Keratinocyte (primary cell): ENCODE results near the gene BCAS3. TPM values are rescaled to one million over a fixed set of nuclear protein-coding genes. Genes with fewer than 3 reads are reported as not detected.

Experiments
- DNase-seq: peaks from one replicate; pipeline ENCODE4 v3.0.0-alpha.2; 2011; ENCODE audit warnings: low read depth, missing footprints, low spot score
- FAIRE-seq: peaks from 2 replicates; lab custom pipeline; 2011; peaks lifted over from hg19 to GRCh38; lab: Jason Lieb, UNC
- H2AFZ ChIP-seq: 2 replicates; pipeline ENCODE4 v1.6.0; 2012; ENCODE audit warnings: low read length, control low read depth, inconsistent platforms; ENCODE audit not compliant: control insufficient read depth
- H3K27ac ChIP-seq: 2 replicates; pipeline ENCODE4 v1.5.1; 2011; ENCODE audit warnings: low read length; ENCODE audit not compliant: control insufficient read depth, insufficient read depth
- H3K27me3 ChIP-seq: 3 replicates; pipeline ENCODE4 v1.6.0; 2011; ENCODE audit warnings: low read length; ENCODE audit not compliant: control insufficient read depth, insufficient read depth; ENCODE audit errors: extremely low read depth
- H3K36me3 ChIP-seq, 2 experiments: 2 replicates in 1 of 2; 3 replicates in 1 of 2; pipeline ENCODE4 v1.5.1; 2011; ENCODE audit warnings: low read length in 2 of 2, mild to moderate bottlenecking in 1 of 2; ENCODE audit not compliant: control insufficient read depth in 2 of 2, insufficient read depth in 2 of 2; ENCODE audit errors: extremely low read depth in 1 of 2
- H3K4me1 ChIP-seq: 3 replicates; pipeline ENCODE4 v1.5.1; 2011; ENCODE audit warnings: low read length; ENCODE audit not compliant: control insufficient read depth, insufficient read depth; ENCODE audit errors: extremely low read depth
- H3K4me2 ChIP-seq: 3 replicates; pipeline ENCODE4 v1.6.0; 2011; ENCODE audit warnings: low read depth, low read length; ENCODE audit not compliant: control insufficient read depth, insufficient read depth; ENCODE audit errors: extremely low read depth
- H3K4me3 ChIP-seq, 3 experiments: fragments of 200-600 bp in 1 of 3; sonication (generic) in 1 of 3; 2 replicates in 2 of 3; 3 replicates in 1 of 3; pipeline ENCODE4 v1.5.1; 2011 to 2016; ENCODE audit warnings: low read length in 3 of 3, mild to moderate bottlenecking in 3 of 3, control low read depth in 2 of 3, inconsistent platforms in 1 of 3, low read depth in 1 of 3, mixed read lengths in 1 of 3, mixed run types in 1 of 3, moderate library complexity in 1 of 3; ENCODE audit not compliant: control insufficient read depth in 2 of 3, insufficient read depth in 2 of 3; ENCODE audit errors: extremely low read depth in 1 of 3
- H3K79me2 ChIP-seq: 2 replicates; pipeline ENCODE4 v1.6.0; 2012; ENCODE audit warnings: low read length; ENCODE audit not compliant: control insufficient read depth, insufficient read depth
- H3K9ac ChIP-seq: 3 replicates; pipeline ENCODE4 v1.6.0; 2011; ENCODE audit warnings: low read length; ENCODE audit not compliant: control insufficient read depth, insufficient read depth; ENCODE audit errors: extremely low read depth
- H3K9me1 ChIP-seq: 3 replicates; pipeline ENCODE4 v1.6.0; 2011; ENCODE audit warnings: low read length; ENCODE audit not compliant: control insufficient read depth, insufficient read depth; ENCODE audit errors: extremely low read depth
- H3K9me3 ChIP-seq: 2 replicates; pipeline ENCODE4 v1.5.1; 2012; ENCODE audit warnings: low read depth, low read length; ENCODE audit not compliant: control insufficient read depth
- H4K20me1 ChIP-seq: 3 replicates; pipeline ENCODE4 v1.6.0; 2011; ENCODE audit warnings: low read length; ENCODE audit not compliant: control insufficient read depth, insufficient read depth; ENCODE audit errors: extremely low read depth
- CTCF ChIP-seq, 3 experiments: IDR thresholded peaks in 1 of 3; conservative IDR thresholded peaks in 1 of 3; optimal IDR thresholded peaks in 1 of 3; 2 replicates in 2 of 3; 3 replicates in 1 of 3; pipeline versions ENCODE3 to v1.5.1; 2011; ENCODE audit warnings: low read length in 3 of 3, mild to moderate bottlenecking in 3 of 3, moderate library complexity in 2 of 3, control low read depth in 1 of 3, inconsistent platforms in 1 of 3; ENCODE audit not compliant: insufficient read depth in 2 of 3; ENCODE audit errors: extremely low read depth in 1 of 3
- EZH2 ChIP-seq: IDR thresholded peaks from one replicate; pipeline ENCODE4 v1.6.1; 2012; ENCODE audit warnings: inconsistent platforms, mild to moderate bottlenecking, low read length, moderate library complexity
- dilution Hi-C: fragments of 300-500 bp; cut with MboI; formaldehyde crosslinking; loops from one replicate; pipeline ENCODE4 v1.7.0; 2020; ENCODE audit warnings: low sequenced_read_pairs; ENCODE audit not compliant: extremely low pct_ligation_motif_present
- polyA plus RNA-seq, 5 experiments: library from polyadenylated mRNA; depleted of rRNA in 3 of 5; stranded (reverse) in 3 of 5; stranded (forward) in 1 of 5; unstranded in 1 of 5; fragments of >200 nt; gene quantifications; 1 replicate in 1 of 5; 2 replicates in 3 of 5; 3 replicates in 1 of 5; pipeline versions ENCODE4 v1.2.1 to v1.2.3, GENCODE V29; 2011 to 2012; ENCODE audit warnings: missing spikeins in 2 of 5, low read depth in 1 of 5, low replicate concordance in 1 of 5

The BCAS3 gene
- polyA plus RNA-seq, 1 donor (not counting 4 experiments of a cell fraction or from before 2014, with no cell fraction given): 11.8 TPM

GRCh38 chr17:61406971-61407911, 729.6 kb downstream of the BCAS3 start:
- FAIRE-seq: no peak
- H3K4me1 ChIP-seq: peaks cover 11% of the 10 kb centered on the region
- no peak overlapping the region for H3K9ac ChIP-seq
- TF ChIP-seq EZH2: no peak
- TF ChIP-seq CTCF (optimal IDR thresholded peaks at IDR 0.05 in 1 of 3, IDR thresholded peaks at IDR 0.05 in 1 of 3, conservative IDR thresholded peaks at IDR 0.05 in 1 of 3; ENCODE audit: extremely low read depth in 1 of 3, insufficient read depth in 2 of 3, low read length in 3 of 3): no peak
- H3K36me3 ChIP-seq: no peaks in the 10 kb centered on the region
- H2AFZ ChIP-seq: no peak overlapping the region
- peaks cover 6% of the 10 kb centered on the region for H4K20me1 ChIP-seq
- no peaks in the 10 kb centered on the region for H3K79me2 ChIP-seq
- H3K9me3 ChIP-seq: no peaks in the 10 kb centered on the region
- no peak overlapping the region for H3K4me3 ChIP-seq
- no peak for DNase-seq
- H3K4me2 ChIP-seq: no peak overlapping the region
- dilution Hi-C loops: no loop called here
- peaks cover 73% of the 10 kb centered on the region for H3K27me3 ChIP-seq
- no peak overlapping the region for H3K27ac ChIP-seq
- H3K9me1 ChIP-seq: no peaks in the 10 kb centered on the region

DNA sequence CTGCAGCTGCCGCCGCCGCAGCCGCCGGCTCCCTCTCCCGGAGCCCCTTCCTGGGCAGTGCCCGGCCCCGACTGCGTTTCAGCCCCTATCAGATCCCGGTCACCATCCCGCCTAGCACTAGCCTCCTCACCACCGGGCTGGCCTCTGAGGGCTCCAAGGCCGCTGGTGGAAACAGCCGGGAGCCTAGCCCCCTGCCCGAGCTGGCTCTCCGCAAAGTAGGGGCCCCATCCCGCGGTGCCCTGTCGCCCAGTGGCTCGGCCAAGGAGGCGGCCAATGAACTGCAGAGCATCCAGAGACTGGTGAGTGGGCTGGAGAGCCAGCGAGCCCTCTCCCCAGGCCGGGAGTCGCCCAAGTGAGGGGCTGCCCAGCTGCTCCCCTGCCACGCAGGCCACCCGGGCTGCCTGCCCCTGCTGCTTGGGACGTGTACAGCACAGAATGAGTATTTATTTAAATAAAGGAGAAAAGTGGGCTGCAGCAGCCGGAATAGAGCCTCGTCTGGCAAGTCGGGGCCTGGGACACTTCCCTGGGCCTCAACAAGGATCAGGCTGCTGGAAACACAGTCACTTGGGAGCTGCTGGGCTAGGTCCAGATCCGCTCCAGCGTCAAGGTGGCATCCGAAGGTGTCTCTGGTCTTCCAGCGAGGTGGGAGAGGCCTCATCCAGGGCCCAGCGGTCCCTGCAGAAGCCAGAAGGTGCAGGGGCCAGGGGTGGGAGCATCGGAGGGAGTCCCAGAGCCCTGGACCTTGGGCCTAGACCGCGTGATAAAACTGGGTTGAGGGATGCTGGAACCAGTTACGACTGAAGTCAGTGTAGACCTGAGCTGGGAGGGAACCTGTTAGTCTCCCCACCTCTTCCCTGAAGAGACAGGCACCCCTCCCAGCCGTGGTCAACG, 730.7 kb downstream of the BCAS3 start:
- no peaks in the 10 kb centered on the region for H3K9me1 ChIP-seq
- DNase-seq (no peak), FAIRE-seq (no peak)
- H3K27ac ChIP-seq: no peak overlapping the region
- dilution Hi-C loops: no loop called here
- TF ChIP-seq CTCF (optimal IDR thresholded peaks at IDR 0.05 in 1 of 3, IDR thresholded peaks at IDR 0.05 in 1 of 3, conservative IDR thresholded peaks at IDR 0.05 in 1 of 3; ENCODE audit: extremely low read depth in 1 of 3, insufficient read depth in 2 of 3, low read length in 3 of 3): no peak
- no peak for TF ChIP-seq EZH2
- no peak overlapping the region for H3K4me2 ChIP-seq
- no peaks in the 10 kb centered on the region for H3K79me2 ChIP-seq
- H3K27me3 ChIP-seq: peaks cover 61% of the 10 kb centered on the region
- H2AFZ ChIP-seq: no peak overlapping the region
- no peaks in the 10 kb centered on the region for H3K36me3 ChIP-seq
- no peaks in the 10 kb centered on the region for H3K9me3 ChIP-seq
- H3K9ac ChIP-seq: no peak overlapping the region
- peaks cover 10% of the 10 kb centered on the region for H3K4me1 ChIP-seq
- peaks cover 5% of the 10 kb centered on the region for H4K20me1 ChIP-seq
- H3K4me3 ChIP-seq: no peak overlapping the region
